Mesothelial cell of epicardium (in vitro differentiated cells): Measurements from ENCODE around the gene RGS8. TPM values are rescaled to one million over a fixed set of nuclear protein-coding genes. Genes with fewer than 3 reads are reported as not detected.

Experiments
- DNase-seq, 2 experiments: peaks; one replicate each; pipeline ENCODE4 v3.0.0; 2021; ENCODE audit warnings: low spot score in 2 of 2; ENCODE audit not compliant: unreplicated experiment in 2 of 2
- H3K27ac Mint-ChIP-seq: 2 replicates; pipeline ENCODE4 v1.8.0; 2021; ENCODE audit warnings: mixed read lengths
- H3K27me3 Mint-ChIP-seq: 2 replicates; pipeline ENCODE4 v1.8.0; 2021; ENCODE audit warnings: low read depth, mixed read lengths
- H3K36me3 Mint-ChIP-seq: 2 replicates; pipeline ENCODE4 v1.8.0; 2021; ENCODE audit warnings: mixed read lengths
- H3K4me1 Mint-ChIP-seq: 2 replicates; pipeline ENCODE4 v1.8.0; 2021; ENCODE audit warnings: mixed read lengths
- H3K4me3 Mint-ChIP-seq: 2 replicates; pipeline ENCODE4 v1.8.0; 2021; ENCODE audit warnings: mild to moderate bottlenecking, moderate library complexity, mixed read lengths
- H3K9me3 Mint-ChIP-seq: 2 replicates; pipeline ENCODE4 v1.8.0; 2021; ENCODE audit warnings: mixed read lengths
- total RNA-seq: library from RNA; stranded (reverse); gene quantifications from 3 replicates; pipeline ENCODE4 v1.2.1, GENCODE V29; 2021
- TF ChIP-seq, protein P1 (sequence below): fragments of 200-600 bp; sonication (generic); IDR thresholded peaks from one replicate; pipeline ENCODE4 v1.5.0; 2021; ENCODE audit warnings: antibody characterized with exemption; ENCODE audit not compliant: unreplicated experiment

RGS8 gene
- total RNA-seq, result not detected in 3 replicates

GRCh38 chr1:182684116-182684828 lies at the start of gene RGS8:
Gene RGS8 (minus strand): TSS chr1:182684587. CDS start chr1:182669649, 14,938 bp downstream.
- Mint-ChIP-seq H3K9me3 (no peaks in the 10 kb centered on the region), H3K27me3 (peaks cover 6% of the 10 kb centered on the region), H3K27ac (no peak within 1 kb of the TSS), H3K4me1 (peaks cover 25% of the 10 kb centered on the region), H3K4me3 (no peak within 1 kb of the TSS), H3K36me3 (no peaks in the 10 kb centered on the region)
- TF ChIP-seq, protein P1, sequence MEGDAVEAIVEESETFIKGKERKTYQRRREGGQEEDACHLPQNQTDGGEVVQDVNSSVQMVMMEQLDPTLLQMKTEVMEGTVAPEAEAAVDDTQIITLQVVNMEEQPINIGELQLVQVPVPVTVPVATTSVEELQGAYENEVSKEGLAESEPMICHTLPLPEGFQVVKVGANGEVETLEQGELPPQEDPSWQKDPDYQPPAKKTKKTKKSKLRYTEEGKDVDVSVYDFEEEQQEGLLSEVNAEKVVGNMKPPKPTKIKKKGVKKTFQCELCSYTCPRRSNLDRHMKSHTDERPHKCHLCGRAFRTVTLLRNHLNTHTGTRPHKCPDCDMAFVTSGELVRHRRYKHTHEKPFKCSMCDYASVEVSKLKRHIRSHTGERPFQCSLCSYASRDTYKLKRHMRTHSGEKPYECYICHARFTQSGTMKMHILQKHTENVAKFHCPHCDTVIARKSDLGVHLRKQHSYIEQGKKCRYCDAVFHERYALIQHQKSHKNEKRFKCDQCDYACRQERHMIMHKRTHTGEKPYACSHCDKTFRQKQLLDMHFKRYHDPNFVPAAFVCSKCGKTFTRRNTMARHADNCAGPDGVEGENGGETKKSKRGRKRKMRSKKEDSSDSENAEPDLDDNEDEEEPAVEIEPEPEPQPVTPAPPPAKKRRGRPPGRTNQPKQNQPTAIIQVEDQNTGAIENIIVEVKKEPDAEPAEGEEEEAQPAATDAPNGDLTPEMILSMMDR, result no peak
- no peak for DNase-seq

- no peaks in the 10 kb centered on the region for H3K4me1 Mint-ChIP-seq
- H3K27me3 Mint-ChIP-seq, result no peaks in the 10 kb centered on the region
- peaks cover 4% of the 10 kb centered on the region for H3K9me3 Mint-ChIP-seq
- H3K36me3 Mint-ChIP-seq, result no peaks in the 10 kb centered on the region
- H3K27ac Mint-ChIP-seq, result no peak overlapping the region
- TF ChIP-seq, protein P1, result no peak
- no peak overlapping the region for H3K4me3 Mint-ChIP-seq
- no peak for DNase-seq
These were observed 47.6 kb upstream of the RGS8 start for GRCh38 chr1:182731852-182732575.

DNA sequence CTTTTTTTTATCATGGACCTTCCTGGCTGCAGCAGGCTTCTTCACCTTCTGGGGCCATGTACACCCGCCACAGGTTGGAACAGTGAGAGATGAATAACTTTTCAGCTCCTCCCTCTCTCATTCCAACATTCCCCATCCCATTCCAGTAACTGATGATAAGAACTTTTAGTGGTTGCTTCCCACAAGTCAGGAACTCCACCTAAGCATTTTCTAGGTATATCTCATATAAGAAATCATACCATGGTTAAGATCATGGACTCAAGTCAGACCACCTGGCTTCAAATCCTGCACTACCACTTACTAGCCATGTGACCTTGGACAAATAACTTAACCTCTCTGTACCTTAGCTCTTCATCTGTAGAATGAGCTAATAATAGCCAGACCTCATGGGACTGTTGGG lies 42.5 kb upstream of the RGS8 start:
- DNase-seq, result no peak
- Mint-ChIP-seq H3K36me3 (no peaks in the 10 kb centered on the region), H3K27me3 (no peaks in the 10 kb centered on the region), H3K4me3 (no peak overlapping the region), H3K4me1 (peaks cover 2% of the 10 kb centered on the region), H3K9me3 (no peaks in the 10 kb centered on the region), H3K27ac (no peak overlapping the region)
- TF ChIP-seq, protein P1, result no peak

DNA sequence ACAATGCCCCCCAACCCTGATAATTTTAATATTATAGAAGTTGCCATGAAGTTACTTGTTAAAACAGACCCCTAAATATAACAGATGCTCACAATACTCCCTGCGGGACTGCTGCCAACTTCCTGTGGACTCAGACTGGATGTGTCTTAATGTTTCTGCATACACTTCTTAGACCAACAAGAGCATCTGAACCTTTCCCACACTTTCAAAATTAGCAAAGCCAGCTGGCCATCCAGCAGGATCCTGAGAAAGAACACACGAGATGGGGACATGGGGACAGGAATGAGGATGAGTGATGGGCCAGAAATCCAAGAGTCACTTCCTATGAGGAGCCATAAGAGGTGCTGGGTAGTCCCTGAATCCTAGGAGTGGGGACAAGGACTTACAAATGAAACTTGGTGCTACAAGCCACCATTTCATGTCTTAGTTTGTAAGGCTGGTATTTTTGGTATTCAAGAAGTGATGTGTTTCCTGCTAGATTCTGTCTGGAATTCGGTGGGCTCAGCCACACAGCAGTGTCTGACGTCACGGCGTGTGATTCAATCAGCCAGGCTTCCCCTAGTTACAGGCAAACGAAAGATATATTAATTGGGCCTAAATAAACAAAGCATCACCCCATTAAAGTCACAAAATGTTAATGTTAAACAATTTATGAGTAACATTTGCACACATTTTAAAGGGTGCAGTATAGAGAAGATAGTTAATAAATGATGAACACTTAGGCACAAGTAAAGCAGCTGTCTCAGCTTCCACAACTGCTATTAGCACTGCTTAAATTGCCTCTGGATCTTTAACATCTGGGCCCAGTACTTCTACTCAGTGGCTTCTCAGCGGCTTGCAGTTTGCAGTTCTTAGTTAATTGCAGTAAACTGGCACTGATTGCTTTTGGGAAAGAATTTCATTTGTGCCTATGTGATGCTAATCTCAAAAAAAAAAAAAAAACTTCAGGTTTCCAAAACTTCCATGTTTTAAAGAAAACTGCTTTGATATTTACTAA lies 41.2 kb upstream of the RGS8 start:
- Mint-ChIP-seq H3K4me1 (peaks cover 2% of the 10 kb centered on the region), H3K4me3 (no peak overlapping the region), H3K27ac (no peak overlapping the region), H3K27me3 (no peaks in the 10 kb centered on the region), H3K36me3 (no peaks in the 10 kb centered on the region), H3K9me3 (no peaks in the 10 kb centered on the region)
- no peak for DNase-seq
- TF ChIP-seq, protein P1, result no peak

DNA sequence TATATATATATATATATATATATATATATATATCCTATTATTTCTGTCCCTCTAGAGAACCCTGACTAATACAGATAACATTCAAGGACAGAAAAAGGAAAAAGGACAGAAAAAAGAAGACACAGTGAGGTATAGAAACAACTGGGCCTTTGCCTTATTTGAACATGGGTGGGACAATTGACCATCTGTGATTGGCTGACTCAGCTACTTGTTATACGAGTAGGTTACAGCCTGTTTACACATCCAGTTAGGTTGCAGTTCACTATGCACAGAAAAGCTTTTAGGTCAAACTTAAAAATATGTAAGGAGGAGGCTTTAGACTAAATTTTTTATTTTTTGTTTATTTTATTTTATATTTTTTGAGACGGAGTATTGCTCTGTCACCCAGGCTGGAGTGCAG lies 39.8 kb upstream of the RGS8 start:
- no peaks in the 10 kb centered on the region for H3K36me3 Mint-ChIP-seq
- no peak overlapping the region for H3K27ac Mint-ChIP-seq
- H3K27me3 Mint-ChIP-seq, result no peaks in the 10 kb centered on the region

More for the DNA sequence above, 39.8 kb upstream of the RGS8 start:
- TF ChIP-seq, protein P1, result no peak
- H3K4me1 Mint-ChIP-seq, result peaks cover 2% of the 10 kb centered on the region
- no peaks in the 10 kb centered on the region for H3K9me3 Mint-ChIP-seq
- H3K4me3 Mint-ChIP-seq, result no peak overlapping the region
- DNase-seq, result no peak
